ENCODE results near the gene CYLD.
A peak's percentile ranks its signal among the peaks of the same experiment; 100 is the strongest.

Gene CYLD

GRCh38 chr16:50741781-50742575, at the start of gene CYLD:
CYLD (plus strand) TSS chr16:50742086; CDS start chr16:50749699, 7,613 bp downstream.
- peak; percentile 94 for DNase-seq

- DNase-seq = no peak
Measured at GRCh38 chr16:50692644-50692998, 49.3 kb upstream of the CYLD start.

GRCh38 chr16:50692999-50693781, 48.7 kb upstream of the CYLD start, which contains the start of gene NOD2:
NOD2 (plus strand) TSS chr16:50693606; CDS start chr16:50699496, 5,890 bp downstream.
- DNase-seq = no peak

- no peak for DNase-seq
Measured at GRCh38 chr16:50694206-50694605, 47.7 kb upstream of the CYLD start.

GRCh38 chr16:50695017-50696000, 46.6 kb upstream of the CYLD start:
- DNase-seq = no peak

GRCh38 chr16:50696126-50696525, 45.8 kb upstream of the CYLD start:
- DNase-seq = no peak

GRCh38 chr16:50696575-50697420, 45.1 kb upstream of the CYLD start:
- no peak for DNase-seq

- DNase-seq = no peak
Measured at GRCh38 chr16:50697421-50697715, 44.5 kb upstream of the CYLD start.

- no peak for DNase-seq
Measured at GRCh38 chr16:50697881-50698767, 43.8 kb upstream of the CYLD start.

GRCh38 chr16:50699326-50700159, 42.3 kb upstream of the CYLD start:
- no peak for DNase-seq

- DNase-seq = peak; percentile 95
Measured at GRCh38 chr16:50702725-50703124, 39.2 kb upstream of the CYLD start.

- no peak for DNase-seq
Measured at GRCh38 chr16:50704245-50704644, 37.6 kb upstream of the CYLD start.

GRCh38 chr16:50705436-50706110, 36.3 kb upstream of the CYLD start:
- no peak for DNase-seq

- DNase-seq = no peak
Measured at GRCh38 chr16:50706250-50706649, 35.6 kb upstream of the CYLD start.

GRCh38 chr16:50708373-50709060, 33.4 kb upstream of the CYLD start:
- no peak for DNase-seq

- no peak for DNase-seq
Measured at GRCh38 chr16:50709061-50709684, 32.7 kb upstream of the CYLD start.

- DNase-seq = no peak
Measured at GRCh38 chr16:50709980-50710379, 31.9 kb upstream of the CYLD start.

GRCh38 chr16:50711040-50711439, 30.8 kb upstream of the CYLD start:
- no peak for DNase-seq
